GM23338 (cell line): ENCODE results near the gene PCCB. TPM values are rescaled to one million over a fixed set of nuclear protein-coding genes. Genes with fewer than 3 reads are reported as not detected.

Source experiments
- ATAC-seq: fragments of 200-7000 bp; cut with Tn5 transposase; 3 replicates; pipeline ENCODE4 v1.9.1; 2020
- DNase-seq: peaks from one replicate; pipeline ENCODE4 v3.0.0-alpha.2; 2015; ENCODE audit warnings: low spot score
- H2AFZ ChIP-seq: fragments of 200-600 bp; sonication (generic); 2 replicates; pipeline ENCODE4 v1.8.0; 2016; ENCODE audit warnings: antibody characterized with exemption, mild to moderate bottlenecking, moderate library complexity
- H3F3A ChIP-seq: fragments of 200-600 bp; sonication (generic); replicated peaks from 2 replicates; pipeline ENCODE4 v1.8.0; 2017; ENCODE audit warnings: antibody characterized with exemption, mixed run types, low read depth
- H3K27ac ChIP-seq: fragments of 200-600 bp; sonication (generic); 2 replicates; pipeline ENCODE4 v1.6.1; 2016; ENCODE audit warnings: low read depth
- H3K27me3 ChIP-seq: fragments of 200-600 bp; sonication (generic); 2 replicates; pipeline ENCODE4 v1.8.0; 2016; ENCODE audit warnings: mild to moderate bottlenecking, mixed run types, moderate library complexity; ENCODE audit not compliant: insufficient read depth
- H3K36me3 ChIP-seq: fragments of 200-600 bp; sonication (generic); 2 replicates; pipeline ENCODE4 v1.8.0; 2016; ENCODE audit warnings: mild to moderate bottlenecking; ENCODE audit not compliant: insufficient read depth
- H3K4me1 ChIP-seq: fragments of 200-600 bp; sonication (generic); 2 replicates; pipeline ENCODE4 v1.8.0; 2016; ENCODE audit warnings: mild to moderate bottlenecking, moderate library complexity; ENCODE audit not compliant: insufficient read depth
- H3K4me2 ChIP-seq: fragments of 200-600 bp; sonication (generic); 2 replicates; pipeline ENCODE4 v1.7.1; 2017; ENCODE audit warnings: mixed run types
- H3K4me3 ChIP-seq: fragments of 200-600 bp; sonication (generic); 2 replicates; pipeline ENCODE4 v1.6.1; 2016; ENCODE audit warnings: mixed run types
- H3K79me2 ChIP-seq: fragments of 200-600 bp; sonication (generic); replicated peaks from 2 replicates; pipeline ENCODE4 v1.8.0; 2017; ENCODE audit warnings: mild to moderate bottlenecking; ENCODE audit not compliant: insufficient read depth
- H3K9me2 ChIP-seq: fragments of 200-600 bp; sonication (generic); 2 replicates; pipeline ENCODE4 v1.8.0; 2017; ENCODE audit not compliant: insufficient read depth
- H4K20me1 ChIP-seq: fragments of 200-600 bp; sonication (generic); replicated peaks from 2 replicates; pipeline ENCODE4 v1.8.0; 2017; ENCODE audit warnings: mild to moderate bottlenecking; ENCODE audit not compliant: insufficient read depth
- H3K27ac Mint-ChIP-seq: 2 replicates; pipeline ENCODE4 v1.8.0; 2020; ENCODE audit warnings: inconsistent platforms, mild to moderate bottlenecking, moderate library complexity, mixed read lengths
- H3K27me3 Mint-ChIP-seq: 3 replicates; pipeline ENCODE4 v1.8.0; 2022; ENCODE audit warnings: low read depth, mild to moderate bottlenecking, moderate library complexity, mixed read lengths, inconsistent platforms; ENCODE audit not compliant: insufficient read depth, poor library complexity
- H3K36me3 Mint-ChIP-seq: 3 replicates; pipeline ENCODE4 v1.8.0; 2021; ENCODE audit warnings: low read depth, mild to moderate bottlenecking, inconsistent platforms, moderate library complexity, mixed read lengths
- H3K4me1 Mint-ChIP-seq: 3 replicates; pipeline ENCODE4 v1.8.0; 2020; ENCODE audit warnings: mild to moderate bottlenecking, inconsistent platforms, mixed read lengths
- H3K4me3 Mint-ChIP-seq: 3 replicates; pipeline ENCODE4 v1.8.0; 2021; ENCODE audit warnings: moderate library complexity, mild to moderate bottlenecking, inconsistent platforms, mixed read lengths
- H3K9me3 Mint-ChIP-seq: 3 replicates; pipeline ENCODE4 v1.8.0; 2020; ENCODE audit warnings: moderate library complexity, mild to moderate bottlenecking, inconsistent platforms, mixed read lengths
- CREB1 ChIP-seq: fragments of 250-450 bp; sonication (Bioruptor Pico); IDR thresholded peaks from 2 replicates; pipeline ENCODE4 v1.5.0; 2020; ENCODE audit warnings: low read depth, mild to moderate bottlenecking, moderate library complexity
- CTCF ChIP-seq, 2 experiments: fragments of 200-600 bp in 1 of 2; sonication (generic) in 1 of 2; conservative IDR thresholded peaks; 2 replicates each; pipeline versions ENCODE4 v1.5.1 to v1.6.1; 2016 to 2017; ENCODE audit warnings: antibody characterized with exemption in 2 of 2, low read depth in 2 of 2, mild to moderate bottlenecking in 2 of 2, moderate library complexity in 1 of 2
- EZH2 ChIP-seq: fragments of 200-600 bp; sonication (generic); IDR thresholded peaks from one replicate; pipeline ENCODE4 v1.8.0; 2017; ENCODE audit warnings: antibody characterized with exemption, mild to moderate bottlenecking, low read depth; ENCODE audit not compliant: unreplicated experiment
- EZH2phosphoT487 ChIP-seq: fragments of 200-600 bp; sonication (generic); IDR thresholded peaks from one replicate; pipeline ENCODE4 v1.8.1; 2018; ENCODE audit warnings: antibody characterized with exemption; ENCODE audit not compliant: unreplicated experiment
- JUNB ChIP-seq: IDR thresholded peaks from one replicate; pipeline ENCODE4 v1.6.1; 2016; ENCODE audit warnings: antibody characterized with exemption; ENCODE audit not compliant: unreplicated experiment
- NANOG ChIP-seq: IDR thresholded peaks from 2 replicates; pipeline ENCODE4 v1.6.1; 2016; ENCODE audit warnings: antibody characterized with exemption, borderline replicate concordance
- POLR2AphosphoS5 ChIP-seq: IDR thresholded peaks from 2 replicates; pipeline ENCODE4 v1.6.1; 2016; ENCODE audit warnings: antibody characterized with exemption, low read depth
- STAT1 ChIP-seq: IDR thresholded peaks from one replicate; pipeline ENCODE4 v1.6.1; 2016; ENCODE audit warnings: antibody characterized with exemption; ENCODE audit not compliant: unreplicated experiment
- ZNF114 ChIP-seq: fragments of 250-450 bp; sonication (Bioruptor Pico); IDR thresholded peaks from 2 replicates; pipeline ENCODE4 v1.5.0; 2020; ENCODE audit warnings: mild to moderate bottlenecking, moderate library complexity
- ZNF331 ChIP-seq: fragments of 250-450 bp; sonication (Bioruptor Pico); IDR thresholded peaks from 2 replicates; pipeline ENCODE4 v1.5.0; 2020; ENCODE audit warnings: low read depth, mild to moderate bottlenecking, moderate library complexity
- polyA plus RNA-seq: library from polyadenylated mRNA; unstranded; fragments of >200 nt; fragmentation: Nextera tagmentation; extraction: Ambion mirVana; gene quantifications from 2 replicates; pipeline ENCODE4 v1.2.1, GENCODE V29; 2016
- total RNA-seq: library from RNA; depleted of rRNA; stranded (reverse); fragments of >200 nt; shearing (Covaris generic); gene quantifications from 2 replicates; pipeline ENCODE4 v1.2.3, GENCODE V29; 2014
- TF ChIP-seq, protein P1 (sequence below): IDR thresholded peaks from 2 replicates; pipeline ENCODE4 v1.6.1; 2016; ENCODE audit warnings: antibody characterized with exemption
- TF ChIP-seq, protein P2 (sequence below): IDR thresholded peaks from one replicate; pipeline ENCODE4 v1.6.1; 2018; ENCODE audit warnings: antibody characterized with exemption; ENCODE audit not compliant: unreplicated experiment
- TF ChIP-seq, protein P3 (sequence below): fragments of 250-450 bp; sonication (Bioruptor Pico); IDR thresholded peaks from 2 replicates; pipeline ENCODE4 v1.5.0; 2020; ENCODE audit warnings: mild to moderate bottlenecking, moderate library complexity

The PCCB gene
- total and polyA plus RNA-seq, 2 experiments from 2014 or later, result 42.7 to 76.8 TPM

- ATAC-seq (no peak), DNase-seq (no peak)
- H3F3A ChIP-seq, result no peaks in the 10 kb centered on the region
- H4K20me1 ChIP-seq, result no peaks in the 10 kb centered on the region
- H3K36me3 ChIP-seq, result no peaks in the 10 kb centered on the region; the same call in 1 of the 2 replicates
- peaks cover 14% of the 10 kb centered on the region for H3K36me3 Mint-ChIP-seq
- H2AFZ ChIP-seq, result no peak overlapping the region
- H3K9me3 Mint-ChIP-seq, result peaks cover 6% of the 10 kb centered on the region; the same call in 1 of the 3 replicates
- no peak overlapping the region for H3K4me3 Mint-ChIP-seq
- no peak overlapping the region for H3K4me2 ChIP-seq
- H3K79me2 ChIP-seq, result no peaks in the 10 kb centered on the region
- H3K27me3 Mint-ChIP-seq, result no peaks in the 10 kb centered on the region
- TF ChIP-seq EZH2phosphoT487, result no peak
- no peak for TF ChIP-seq STAT1
- no peak for TF ChIP-seq EZH2
- TF ChIP-seq, protein P1, sequence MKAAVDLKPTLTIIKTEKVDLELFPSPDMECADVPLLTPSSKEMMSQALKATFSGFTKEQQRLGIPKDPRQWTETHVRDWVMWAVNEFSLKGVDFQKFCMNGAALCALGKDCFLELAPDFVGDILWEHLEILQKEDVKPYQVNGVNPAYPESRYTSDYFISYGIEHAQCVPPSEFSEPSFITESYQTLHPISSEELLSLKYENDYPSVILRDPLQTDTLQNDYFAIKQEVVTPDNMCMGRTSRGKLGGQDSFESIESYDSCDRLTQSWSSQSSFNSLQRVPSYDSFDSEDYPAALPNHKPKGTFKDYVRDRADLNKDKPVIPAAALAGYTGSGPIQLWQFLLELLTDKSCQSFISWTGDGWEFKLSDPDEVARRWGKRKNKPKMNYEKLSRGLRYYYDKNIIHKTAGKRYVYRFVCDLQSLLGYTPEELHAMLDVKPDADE, result no peak
- TF ChIP-seq POLR2AphosphoS5, result no peak
- no peak for TF ChIP-seq CTCF (conservative IDR thresholded peaks at IDR 0.05; ENCODE audit: low read depth in 2 of 2)
- TF ChIP-seq ZNF114 (CRISPR knock-in tag), result no peak
- TF ChIP-seq ZNF331 (CRISPR knock-in tag), result no peak
- TF ChIP-seq, protein P2, sequence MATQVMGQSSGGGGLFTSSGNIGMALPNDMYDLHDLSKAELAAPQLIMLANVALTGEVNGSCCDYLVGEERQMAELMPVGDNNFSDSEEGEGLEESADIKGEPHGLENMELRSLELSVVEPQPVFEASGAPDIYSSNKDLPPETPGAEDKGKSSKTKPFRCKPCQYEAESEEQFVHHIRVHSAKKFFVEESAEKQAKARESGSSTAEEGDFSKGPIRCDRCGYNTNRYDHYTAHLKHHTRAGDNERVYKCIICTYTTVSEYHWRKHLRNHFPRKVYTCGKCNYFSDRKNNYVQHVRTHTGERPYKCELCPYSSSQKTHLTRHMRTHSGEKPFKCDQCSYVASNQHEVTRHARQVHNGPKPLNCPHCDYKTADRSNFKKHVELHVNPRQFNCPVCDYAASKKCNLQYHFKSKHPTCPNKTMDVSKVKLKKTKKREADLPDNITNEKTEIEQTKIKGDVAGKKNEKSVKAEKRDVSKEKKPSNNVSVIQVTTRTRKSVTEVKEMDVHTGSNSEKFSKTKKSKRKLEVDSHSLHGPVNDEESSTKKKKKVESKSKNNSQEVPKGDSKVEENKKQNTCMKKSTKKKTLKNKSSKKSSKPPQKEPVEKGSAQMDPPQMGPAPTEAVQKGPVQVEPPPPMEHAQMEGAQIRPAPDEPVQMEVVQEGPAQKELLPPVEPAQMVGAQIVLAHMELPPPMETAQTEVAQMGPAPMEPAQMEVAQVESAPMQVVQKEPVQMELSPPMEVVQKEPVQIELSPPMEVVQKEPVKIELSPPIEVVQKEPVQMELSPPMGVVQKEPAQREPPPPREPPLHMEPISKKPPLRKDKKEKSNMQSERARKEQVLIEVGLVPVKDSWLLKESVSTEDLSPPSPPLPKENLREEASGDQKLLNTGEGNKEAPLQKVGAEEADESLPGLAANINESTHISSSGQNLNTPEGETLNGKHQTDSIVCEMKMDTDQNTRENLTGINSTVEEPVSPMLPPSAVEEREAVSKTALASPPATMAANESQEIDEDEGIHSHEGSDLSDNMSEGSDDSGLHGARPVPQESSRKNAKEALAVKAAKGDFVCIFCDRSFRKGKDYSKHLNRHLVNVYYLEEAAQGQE, result no peak
- TF ChIP-seq, protein P3, sequence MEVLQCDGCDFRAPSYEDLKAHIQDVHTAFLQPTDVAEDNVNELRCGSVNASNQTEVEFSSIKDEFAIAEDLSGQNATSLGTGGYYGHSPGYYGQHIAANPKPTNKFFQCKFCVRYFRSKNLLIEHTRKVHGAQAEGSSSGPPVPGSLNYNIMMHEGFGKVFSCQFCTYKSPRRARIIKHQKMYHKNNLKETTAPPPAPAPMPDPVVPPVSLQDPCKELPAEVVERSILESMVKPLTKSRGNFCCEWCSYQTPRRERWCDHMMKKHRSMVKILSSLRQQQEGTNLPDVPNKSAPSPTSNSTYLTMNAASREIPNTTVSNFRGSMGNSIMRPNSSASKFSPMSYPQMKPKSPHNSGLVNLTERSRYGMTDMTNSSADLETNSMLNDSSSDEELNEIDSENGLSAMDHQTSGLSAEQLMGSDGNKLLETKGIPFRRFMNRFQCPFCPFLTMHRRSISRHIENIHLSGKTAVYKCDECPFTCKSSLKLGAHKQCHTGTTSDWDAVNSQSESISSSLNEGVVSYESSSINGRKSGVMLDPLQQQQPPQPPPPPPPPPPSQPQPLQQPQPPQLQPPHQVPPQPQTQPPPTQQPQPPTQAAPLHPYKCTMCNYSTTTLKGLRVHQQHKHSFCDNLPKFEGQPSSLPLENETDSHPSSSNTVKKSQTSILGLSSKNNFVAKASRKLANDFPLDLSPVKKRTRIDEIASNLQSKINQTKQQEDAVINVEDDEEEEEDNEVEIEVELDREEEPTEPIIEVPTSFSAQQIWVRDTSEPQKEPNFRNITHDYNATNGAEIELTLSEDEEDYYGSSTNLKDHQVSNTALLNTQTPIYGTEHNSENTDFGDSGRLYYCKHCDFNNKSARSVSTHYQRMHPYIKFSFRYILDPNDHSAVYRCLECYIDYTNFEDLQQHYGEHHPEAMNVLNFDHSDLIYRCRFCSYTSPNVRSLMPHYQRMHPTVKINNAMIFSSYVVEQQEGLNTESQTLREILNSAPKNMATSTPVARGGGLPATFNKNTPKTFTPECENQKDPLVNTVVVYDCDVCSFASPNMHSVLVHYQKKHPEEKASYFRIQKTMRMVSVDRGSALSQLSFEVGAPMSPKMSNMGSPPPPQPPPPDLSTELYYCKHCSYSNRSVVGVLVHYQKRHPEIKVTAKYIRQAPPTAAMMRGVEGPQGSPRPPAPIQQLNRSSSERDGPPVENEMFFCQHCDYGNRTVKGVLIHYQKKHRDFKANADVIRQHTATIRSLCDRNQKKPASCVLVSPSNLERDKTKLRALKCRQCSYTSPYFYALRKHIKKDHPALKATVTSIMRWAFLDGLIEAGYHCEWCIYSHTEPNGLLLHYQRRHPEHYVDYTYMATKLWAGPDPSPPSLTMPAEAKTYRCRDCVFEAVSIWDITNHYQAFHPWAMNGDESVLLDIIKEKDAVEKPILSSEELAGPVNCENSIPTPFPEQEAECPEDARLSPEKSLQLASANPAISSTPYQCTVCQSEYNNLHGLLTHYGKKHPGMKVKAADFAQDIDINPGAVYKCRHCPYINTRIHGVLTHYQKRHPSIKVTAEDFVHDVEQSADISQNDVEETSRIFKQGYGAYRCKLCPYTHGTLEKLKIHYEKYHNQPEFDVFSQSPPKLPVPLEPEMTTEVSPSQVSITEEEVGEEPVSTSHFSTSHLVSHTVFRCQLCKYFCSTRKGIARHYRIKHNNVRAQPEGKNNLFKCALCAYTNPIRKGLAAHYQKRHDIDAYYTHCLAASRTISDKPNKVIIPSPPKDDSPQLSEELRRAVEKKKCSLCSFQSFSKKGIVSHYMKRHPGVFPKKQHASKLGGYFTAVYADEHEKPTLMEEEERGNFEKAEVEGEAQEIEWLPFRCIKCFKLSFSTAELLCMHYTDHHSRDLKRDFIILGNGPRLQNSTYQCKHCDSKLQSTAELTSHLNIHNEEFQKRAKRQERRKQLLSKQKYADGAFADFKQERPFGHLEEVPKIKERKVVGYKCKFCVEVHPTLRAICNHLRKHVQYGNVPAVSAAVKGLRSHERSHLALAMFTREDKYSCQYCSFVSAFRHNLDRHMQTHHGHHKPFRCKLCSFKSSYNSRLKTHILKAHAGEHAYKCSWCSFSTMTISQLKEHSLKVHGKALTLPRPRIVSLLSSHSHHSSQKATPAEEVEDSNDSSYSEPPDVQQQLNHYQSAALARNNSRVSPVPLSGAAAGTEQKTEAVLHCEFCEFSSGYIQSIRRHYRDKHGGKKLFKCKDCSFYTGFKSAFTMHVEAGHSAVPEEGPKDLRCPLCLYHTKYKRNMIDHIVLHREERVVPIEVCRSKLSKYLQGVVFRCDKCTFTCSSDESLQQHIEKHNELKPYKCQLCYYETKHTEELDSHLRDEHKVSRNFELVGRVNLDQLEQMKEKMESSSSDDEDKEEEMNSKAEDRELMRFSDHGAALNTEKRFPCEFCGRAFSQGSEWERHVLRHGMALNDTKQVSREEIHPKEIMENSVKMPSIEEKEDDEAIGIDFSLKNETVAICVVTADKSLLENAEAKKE (CRISPR knock-in tag), result no peak
- no peak for TF ChIP-seq CREB1 (CRISPR knock-in tag)
- no peak for TF ChIP-seq NANOG
- no peak for TF ChIP-seq JUNB
- no peak overlapping the region for H3K27ac Mint-ChIP-seq
- H3K9me2 ChIP-seq, result no peaks in the 10 kb centered on the region
- H3K4me3 ChIP-seq, result no peak overlapping the region
- no peaks in the 10 kb centered on the region for H3K4me1 ChIP-seq
- no peaks in the 10 kb centered on the region for H3K27me3 ChIP-seq
- H3K4me1 Mint-ChIP-seq, result no peaks in the 10 kb centered on the region
- H3K27ac ChIP-seq, result no peak overlapping the region
Measured at GRCh38 chr3:136377508-136377907, 127.4 kb downstream of the PCCB start.
